Keratinocyte (primary cell): ENCODE results near the gene ICE2. TPM values are rescaled to one million over a fixed set of nuclear protein-coding genes. Genes with fewer than 3 reads are reported as not detected.

Experiments
- DNase-seq: peaks from one replicate; pipeline ENCODE4 v3.0.0-alpha.2; 2011; ENCODE audit warnings: low read depth, missing footprints, low spot score
- FAIRE-seq: peaks from 2 replicates; lab custom pipeline; 2011; peaks lifted over from hg19 to GRCh38; lab: Jason Lieb, UNC
- H2AFZ ChIP-seq: 2 replicates; pipeline ENCODE4 v1.6.0; 2012; ENCODE audit warnings: low read length, control low read depth, inconsistent platforms; ENCODE audit not compliant: control insufficient read depth
- H3K27ac ChIP-seq: 2 replicates; pipeline ENCODE4 v1.5.1; 2011; ENCODE audit warnings: low read length; ENCODE audit not compliant: control insufficient read depth, insufficient read depth
- H3K27me3 ChIP-seq: 3 replicates; pipeline ENCODE4 v1.6.0; 2011; ENCODE audit warnings: low read length; ENCODE audit not compliant: control insufficient read depth, insufficient read depth; ENCODE audit errors: extremely low read depth
- H3K36me3 ChIP-seq, 2 experiments: 2 replicates in 1 of 2; 3 replicates in 1 of 2; pipeline ENCODE4 v1.5.1; 2011; ENCODE audit warnings: low read length in 2 of 2, mild to moderate bottlenecking in 1 of 2; ENCODE audit not compliant: control insufficient read depth in 2 of 2, insufficient read depth in 2 of 2; ENCODE audit errors: extremely low read depth in 1 of 2
- H3K4me1 ChIP-seq: 3 replicates; pipeline ENCODE4 v1.5.1; 2011; ENCODE audit warnings: low read length; ENCODE audit not compliant: control insufficient read depth, insufficient read depth; ENCODE audit errors: extremely low read depth
- H3K4me2 ChIP-seq: 3 replicates; pipeline ENCODE4 v1.6.0; 2011; ENCODE audit warnings: low read depth, low read length; ENCODE audit not compliant: control insufficient read depth, insufficient read depth; ENCODE audit errors: extremely low read depth
- H3K4me3 ChIP-seq, 3 experiments: fragments of 200-600 bp in 1 of 3; sonication (generic) in 1 of 3; 2 replicates in 2 of 3; 3 replicates in 1 of 3; pipeline ENCODE4 v1.5.1; 2011 to 2016; ENCODE audit warnings: low read length in 3 of 3, mild to moderate bottlenecking in 3 of 3, control low read depth in 2 of 3, inconsistent platforms in 1 of 3, low read depth in 1 of 3, mixed read lengths in 1 of 3, mixed run types in 1 of 3, moderate library complexity in 1 of 3; ENCODE audit not compliant: control insufficient read depth in 2 of 3, insufficient read depth in 2 of 3; ENCODE audit errors: extremely low read depth in 1 of 3
- H3K79me2 ChIP-seq: 2 replicates; pipeline ENCODE4 v1.6.0; 2012; ENCODE audit warnings: low read length; ENCODE audit not compliant: control insufficient read depth, insufficient read depth
- H3K9ac ChIP-seq: 3 replicates; pipeline ENCODE4 v1.6.0; 2011; ENCODE audit warnings: low read length; ENCODE audit not compliant: control insufficient read depth, insufficient read depth; ENCODE audit errors: extremely low read depth
- H3K9me1 ChIP-seq: 3 replicates; pipeline ENCODE4 v1.6.0; 2011; ENCODE audit warnings: low read length; ENCODE audit not compliant: control insufficient read depth, insufficient read depth; ENCODE audit errors: extremely low read depth
- H3K9me3 ChIP-seq: 2 replicates; pipeline ENCODE4 v1.5.1; 2012; ENCODE audit warnings: low read depth, low read length; ENCODE audit not compliant: control insufficient read depth
- H4K20me1 ChIP-seq: 3 replicates; pipeline ENCODE4 v1.6.0; 2011; ENCODE audit warnings: low read length; ENCODE audit not compliant: control insufficient read depth, insufficient read depth; ENCODE audit errors: extremely low read depth
- CTCF ChIP-seq, 3 experiments: IDR thresholded peaks in 1 of 3; conservative IDR thresholded peaks in 1 of 3; optimal IDR thresholded peaks in 1 of 3; 2 replicates in 2 of 3; 3 replicates in 1 of 3; pipeline versions ENCODE3 to v1.5.1; 2011; ENCODE audit warnings: low read length in 3 of 3, mild to moderate bottlenecking in 3 of 3, moderate library complexity in 2 of 3, control low read depth in 1 of 3, inconsistent platforms in 1 of 3; ENCODE audit not compliant: insufficient read depth in 2 of 3; ENCODE audit errors: extremely low read depth in 1 of 3
- EZH2 ChIP-seq: IDR thresholded peaks from one replicate; pipeline ENCODE4 v1.6.1; 2012; ENCODE audit warnings: inconsistent platforms, mild to moderate bottlenecking, low read length, moderate library complexity
- dilution Hi-C: fragments of 300-500 bp; cut with MboI; formaldehyde crosslinking; loops from one replicate; pipeline ENCODE4 v1.7.0; 2020; ENCODE audit warnings: low sequenced_read_pairs; ENCODE audit not compliant: extremely low pct_ligation_motif_present
- polyA plus RNA-seq, 5 experiments: library from polyadenylated mRNA; depleted of rRNA in 3 of 5; stranded (reverse) in 3 of 5; stranded (forward) in 1 of 5; unstranded in 1 of 5; fragments of >200 nt; gene quantifications; 1 replicate in 1 of 5; 2 replicates in 3 of 5; 3 replicates in 1 of 5; pipeline versions ENCODE4 v1.2.1 to v1.2.3, GENCODE V29; 2011 to 2012; ENCODE audit warnings: missing spikeins in 2 of 5, low read depth in 1 of 5, low replicate concordance in 1 of 5

The ICE2 gene
- polyA plus RNA-seq, 1 donor (not counting 4 experiments of a cell fraction or from before 2014, with no cell fraction given): 34.1 TPM

- dilution Hi-C loops: no loop called here
- TF ChIP-seq EZH2: no peak
- TF ChIP-seq CTCF (optimal IDR thresholded peaks at IDR 0.05 in 1 of 3, IDR thresholded peaks at IDR 0.05 in 1 of 3, conservative IDR thresholded peaks at IDR 0.05 in 1 of 3; ENCODE audit: extremely low read depth in 1 of 3, insufficient read depth in 2 of 3, low read length in 3 of 3): no peak
- Histone ChIP-seq H3K4me2 (peak overlapping the region; percentile 89), H3K9me3 (no peaks in the 10 kb centered on the region), H3K9ac (peak overlapping the region; percentile 99), H4K20me1 (peaks cover 30% of the 10 kb centered on the region), H3K9me1 (no peaks in the 10 kb centered on the region), H3K27ac (peak overlapping the region; percentile 99), H3K4me1 (peaks cover 59% of the 10 kb centered on the region), H3K79me2 (peaks cover 66% of the 10 kb centered on the region), H3K27me3 (no peaks in the 10 kb centered on the region), H2AFZ (no peak overlapping the region), H3K36me3 (peaks cover 21 to 50% of the 10 kb centered on the region in 2 experiments), H3K4me3 (peak overlapping the region; percentile 77 to 97 (median 86))
- no peak for DNase-seq
- FAIRE-seq: no peak
Observed at GRCh38 chr15:60396100-60396499, 82.8 kb downstream of the ICE2 start.

- TF ChIP-seq CTCF (optimal IDR thresholded peaks at IDR 0.05 in 1 of 3, IDR thresholded peaks at IDR 0.05 in 1 of 3, conservative IDR thresholded peaks at IDR 0.05 in 1 of 3; ENCODE audit: extremely low read depth in 1 of 3, insufficient read depth in 2 of 3, low read length in 3 of 3) (no peak), EZH2 (no peak)
- peaks cover 3% of the 10 kb centered on the region for H3K9me1 ChIP-seq
- dilution Hi-C loops: no loop called here
- H3K9ac ChIP-seq: peak overlapping the region; percentile 99
- no peaks in the 10 kb centered on the region for H3K9me3 ChIP-seq
- peaks cover 36% of the 10 kb centered on the region for H4K20me1 ChIP-seq
- no peaks in the 10 kb centered on the region for H3K27me3 ChIP-seq
- DNase-seq: no peak
- H2AFZ ChIP-seq: no peak overlapping the region
- peak overlapping the region; percentile 89 for H3K4me2 ChIP-seq
- no peak for FAIRE-seq
- peak overlapping the region; percentile 77 to 97 (median 86) for H3K4me3 ChIP-seq
- peak overlapping the region; percentile 99 for H3K27ac ChIP-seq
- peaks cover 21 to 56% of the 10 kb centered on the region in 2 experiments for H3K36me3 ChIP-seq
- H3K4me1 ChIP-seq: peaks cover 59% of the 10 kb centered on the region
- H3K79me2 ChIP-seq: peaks cover 73% of the 10 kb centered on the region
Observed at GRCh38 chr15:60395276-60396011, 83.5 kb downstream of the ICE2 start.
